ENCODE results near the gene NKX1-1.

NKX1-1 gene

DNA sequence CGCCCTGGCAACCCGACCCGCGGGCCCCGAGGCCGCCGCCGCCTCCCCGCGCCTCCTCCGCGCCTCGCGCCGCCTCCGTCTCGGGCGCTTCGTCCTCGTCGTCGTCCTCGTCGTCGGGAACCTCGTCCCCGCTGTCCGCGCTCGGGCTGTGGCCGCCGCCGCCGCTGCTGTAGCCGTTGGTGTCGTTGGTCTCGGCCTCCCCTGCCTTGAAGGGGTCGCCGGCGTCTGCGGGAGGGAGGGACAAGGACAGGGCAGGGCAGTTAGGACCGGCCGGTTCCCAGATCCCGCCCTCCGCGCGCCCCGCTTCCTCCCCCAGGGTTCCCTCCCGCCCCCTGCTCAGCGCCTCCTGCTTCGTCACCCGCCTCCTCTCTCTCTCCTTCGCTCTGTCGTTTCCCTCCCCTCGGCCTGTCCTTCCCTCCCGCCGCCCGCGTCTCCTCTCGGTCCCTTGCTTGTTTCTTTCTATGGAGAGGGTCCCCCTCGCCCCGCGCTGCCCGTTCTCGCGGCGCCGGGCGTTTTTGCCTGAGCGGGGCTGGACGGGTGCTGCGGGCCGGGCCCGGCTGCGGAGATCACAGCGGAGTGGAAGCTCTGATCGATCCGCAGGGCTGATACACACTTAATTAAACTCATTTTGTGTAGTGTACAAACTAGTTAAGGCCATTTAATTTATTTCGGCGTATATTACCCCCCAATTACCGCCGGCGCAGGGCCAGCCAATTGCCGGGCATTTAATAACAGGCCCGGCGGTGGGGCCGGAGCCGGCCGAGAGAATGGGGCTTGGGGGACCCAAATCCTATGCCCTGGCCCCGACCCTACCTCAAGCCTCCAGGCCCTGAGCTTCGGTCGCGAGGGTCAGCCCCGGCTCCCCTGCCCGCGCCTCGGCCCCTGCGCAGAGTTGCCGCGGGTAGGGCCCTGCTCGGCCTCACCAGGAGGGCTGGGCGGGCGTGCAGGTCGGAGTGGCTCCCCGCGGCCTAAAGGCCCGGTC, 2.4 kb downstream of the NKX1-1 start:
- TF ChIP-seq, protein P1, sequence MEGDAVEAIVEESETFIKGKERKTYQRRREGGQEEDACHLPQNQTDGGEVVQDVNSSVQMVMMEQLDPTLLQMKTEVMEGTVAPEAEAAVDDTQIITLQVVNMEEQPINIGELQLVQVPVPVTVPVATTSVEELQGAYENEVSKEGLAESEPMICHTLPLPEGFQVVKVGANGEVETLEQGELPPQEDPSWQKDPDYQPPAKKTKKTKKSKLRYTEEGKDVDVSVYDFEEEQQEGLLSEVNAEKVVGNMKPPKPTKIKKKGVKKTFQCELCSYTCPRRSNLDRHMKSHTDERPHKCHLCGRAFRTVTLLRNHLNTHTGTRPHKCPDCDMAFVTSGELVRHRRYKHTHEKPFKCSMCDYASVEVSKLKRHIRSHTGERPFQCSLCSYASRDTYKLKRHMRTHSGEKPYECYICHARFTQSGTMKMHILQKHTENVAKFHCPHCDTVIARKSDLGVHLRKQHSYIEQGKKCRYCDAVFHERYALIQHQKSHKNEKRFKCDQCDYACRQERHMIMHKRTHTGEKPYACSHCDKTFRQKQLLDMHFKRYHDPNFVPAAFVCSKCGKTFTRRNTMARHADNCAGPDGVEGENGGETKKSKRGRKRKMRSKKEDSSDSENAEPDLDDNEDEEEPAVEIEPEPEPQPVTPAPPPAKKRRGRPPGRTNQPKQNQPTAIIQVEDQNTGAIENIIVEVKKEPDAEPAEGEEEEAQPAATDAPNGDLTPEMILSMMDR (IDR thresholded peaks at IDR 0.05; ENCODE audit: low read depth, low read length) = no peak
- H3K4me3 ChIP-seq (ENCODE audit: low read depth, low read length) = no peak overlapping the region
- DNase-seq (ENCODE audit: low read depth, low spot score) = no peak
- in situ Hi-C loops (cut with HindIII; ENCODE audit: low sequenced_read_pairs) = no loop called here

DNA sequence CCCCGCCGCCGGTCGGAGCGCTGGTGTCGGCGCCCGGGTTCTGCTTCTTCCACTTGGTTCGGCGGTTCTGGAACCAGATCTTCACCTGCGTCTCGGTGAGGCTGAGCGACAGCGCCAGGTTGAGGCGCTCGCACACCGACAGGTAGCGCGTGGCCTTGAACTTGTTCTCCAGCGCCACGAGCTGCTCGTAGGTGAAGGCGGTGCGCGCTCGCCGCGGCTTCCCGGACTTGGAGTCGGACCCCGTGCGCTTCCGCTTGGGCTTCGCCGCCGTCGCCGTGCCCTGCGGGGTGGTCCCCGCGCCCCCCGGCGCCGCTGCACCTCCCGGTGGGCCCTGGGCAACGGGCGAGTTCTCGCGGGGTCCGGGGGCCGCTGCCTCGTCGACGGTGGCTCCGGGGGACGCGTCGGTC, 3.1 kb downstream of the NKX1-1 start:
- H3K4me3 ChIP-seq (ENCODE audit: low read depth, low read length) = no peak overlapping the region
- DNase-seq (ENCODE audit: low read depth, low spot score) = no peak
- in situ Hi-C loops (cut with HindIII; ENCODE audit: low sequenced_read_pairs) = no loop called here
- TF ChIP-seq, protein P1 (IDR thresholded peaks at IDR 0.05; ENCODE audit: low read depth, low read length) = no peak

- in situ Hi-C loops (cut with HindIII; ENCODE audit: low sequenced_read_pairs) = no loop called here
- no peak for DNase-seq (ENCODE audit: low read depth, low spot score)
- H3K4me3 ChIP-seq (ENCODE audit: low read depth, low read length) = no peak overlapping the region
- TF ChIP-seq, protein P1 (IDR thresholded peaks at IDR 0.05; ENCODE audit: low read depth, low read length) = no peak
Observed at GRCh38 chr4:1402516-1403091, 3.6 kb downstream of the NKX1-1 start.

- no peak overlapping the region for H3K4me3 ChIP-seq (ENCODE audit: low read depth, low read length)
- TF ChIP-seq, protein P1 (IDR thresholded peaks at IDR 0.05; ENCODE audit: low read depth, low read length) = no peak
- DNase-seq (ENCODE audit: low read depth, low spot score) = no peak
- in situ Hi-C loops (cut with HindIII; ENCODE audit: low sequenced_read_pairs) = no loop called here
Observed at GRCh38 chr4:1402021-1402515, 4.2 kb downstream of the NKX1-1 start.

DNA sequence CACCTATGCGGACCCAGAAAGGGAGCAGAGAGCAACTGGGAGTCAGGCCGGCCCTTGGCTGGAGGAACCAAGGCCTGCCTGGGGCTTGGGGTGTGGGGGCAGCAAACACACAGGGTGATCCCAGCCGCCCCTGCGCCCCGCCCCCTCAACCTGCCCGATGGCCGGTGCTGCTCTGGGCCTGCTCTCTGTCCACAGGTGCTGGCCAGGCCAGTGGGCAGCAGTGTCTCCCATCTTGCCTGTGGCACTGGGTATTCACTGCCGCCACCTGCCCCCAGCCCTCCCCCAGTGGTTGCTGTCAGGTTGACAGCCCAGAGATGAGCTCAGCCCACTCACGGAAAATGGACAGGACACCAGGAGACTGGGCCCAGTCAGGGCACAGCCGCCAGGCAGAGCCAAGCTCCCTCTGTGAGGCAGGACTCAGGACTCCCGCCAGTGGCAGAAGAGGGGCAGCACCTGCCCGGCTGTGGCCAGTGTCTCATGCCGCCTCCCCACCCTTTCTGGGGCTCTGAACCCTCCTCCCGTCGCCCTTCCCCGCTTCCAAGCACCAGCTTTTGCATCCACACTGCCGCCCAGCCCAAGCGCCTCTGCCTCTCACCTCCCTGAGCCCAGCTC, 4.7 kb downstream of the NKX1-1 start:
- DNase-seq (ENCODE audit: low read depth, low spot score) = no peak
- H3K4me3 ChIP-seq (ENCODE audit: low read depth, low read length) = no peak overlapping the region
- in situ Hi-C loops (cut with HindIII; ENCODE audit: low sequenced_read_pairs) = no loop called here
- TF ChIP-seq, protein P1 (IDR thresholded peaks at IDR 0.05; ENCODE audit: low read depth, low read length) = no peak

DNA sequence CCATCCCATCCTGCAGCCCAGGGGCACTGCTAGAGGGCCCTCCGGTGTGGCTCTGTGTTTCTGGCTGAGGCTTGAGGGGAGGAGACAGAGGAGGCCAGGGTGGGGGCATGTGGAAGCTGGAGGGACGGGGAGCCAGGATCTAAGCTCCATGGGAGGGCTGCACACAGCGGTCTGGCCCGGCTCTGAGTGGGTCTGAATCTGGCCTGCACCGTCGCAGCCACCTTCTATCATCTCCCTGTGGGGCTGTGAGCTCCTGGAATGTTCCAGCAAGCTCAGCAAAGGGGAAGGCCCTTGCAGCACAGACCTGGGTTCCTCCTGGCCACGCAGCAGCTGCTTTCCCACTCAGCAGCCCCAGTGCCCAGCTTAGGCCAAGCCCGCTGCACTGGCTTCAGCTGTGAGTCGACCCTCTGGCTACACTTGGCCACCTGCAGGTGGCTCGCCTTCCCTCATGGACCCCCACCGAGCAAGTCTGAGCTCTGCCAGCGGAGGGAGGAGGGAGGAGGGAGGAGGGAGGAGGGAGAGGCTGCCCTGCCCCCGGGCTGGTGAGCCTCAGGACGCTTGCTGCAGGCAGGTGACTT, 5.3 kb downstream of the NKX1-1 start:
- TF ChIP-seq, protein P1 (IDR thresholded peaks at IDR 0.05; ENCODE audit: low read depth, low read length) = no peak
- no peak for DNase-seq (ENCODE audit: low read depth, low spot score)
- in situ Hi-C loops (cut with HindIII; ENCODE audit: low sequenced_read_pairs) = no loop called here
- H3K4me3 ChIP-seq (ENCODE audit: low read depth, low read length) = no peak overlapping the region

Measured in astrocyte of the spinal cord (primary cell).